ENCODE results near the gene HYKK. TPM values are rescaled to one million over a fixed set of nuclear protein-coding genes. Genes with fewer than 3 reads are reported as not detected.

The HYKK gene
- 5.4 and 6.5 TPM in 2 replicates for total RNA-seq (2016; rRNA removed; fragmentation: Illumina TruSeq; extraction: Trizol)
- total RNA-seq (2016; cell fraction: cytosol; rRNA removed; fragmentation: Illumina TruSeq; extraction: Trizol; ENCODE audit: low read depth) = 5.6 and 5.8 TPM in 2 replicates
- 5.2 and 6.7 TPM in 2 replicates for total RNA-seq (2016; cell fraction: insoluble cytoplasmic fraction; rRNA removed; fragmentation: Illumina TruSeq; extraction: Trizol)
- total RNA-seq (2016; cell fraction: membrane; rRNA removed; fragmentation: Illumina TruSeq; extraction: Trizol) = 4.9 and 5.6 TPM in 2 replicates
- total RNA-seq (2016; cell fraction: nucleus; rRNA removed; fragmentation: Illumina TruSeq; extraction: Trizol) = 2.7 and 3.7 TPM in 2 replicates
- polyA plus RNA-seq (2011; rRNA removed) = 3.5 and 3.6 TPM in 2 replicates
- 1.8 and 3.1 TPM in 2 replicates for polyA plus RNA-seq (2011; cell fraction: cytosol; rRNA removed)
- polyA plus RNA-seq (2011; cell fraction: nucleus; rRNA removed) = 2.0 and 3.1 TPM in 2 replicates
- 2.5 and 4.5 TPM in 2 replicates for polyA plus RNA-seq (2012)
- 4.8 and 5.7 TPM in 2 replicates for polyA plus RNA-seq (2016; cell fraction: cytosol; fragmentation: Illumina TruSeq; extraction: Trizol; ENCODE audit: low read depth)
- polyA plus RNA-seq (2016; cell fraction: insoluble cytoplasmic fraction; fragmentation: Illumina TruSeq; extraction: Trizol; ENCODE audit: low read depth) = 6.6 and 8.7 TPM in 2 replicates
- polyA plus RNA-seq (2016; cell fraction: membrane; fragmentation: Illumina TruSeq; extraction: Trizol; ENCODE audit: low read depth) = 4.1 and 6.7 TPM in 2 replicates
- 5.0 and 5.8 TPM in 2 replicates for polyA plus RNA-seq (2016; cell fraction: nucleus; fragmentation: Illumina TruSeq; extraction: Trizol; ENCODE audit: insufficient read depth, low read depth)
- polyA minus RNA-seq (2011; rRNA and poly(A)+ RNA removed; ENCODE audit: low replicate concordance) = 2.5 and 7.9 TPM in 2 replicates
- polyA minus RNA-seq (2011; cell fraction: cytosol; rRNA and poly(A)+ RNA removed) = 2.1 and 2.3 TPM in 2 replicates
- 4.1 and 5.7 TPM in 2 replicates for polyA minus RNA-seq (2011; cell fraction: nucleus; rRNA and poly(A)+ RNA removed)
- Bru-seq, nascent RNA = percentile 39 among the genes with signal in this experiment
- percentile 34 among the genes with signal in this experiment for BruChase-seq, experiment 1, labeled RNA remaining after a 6-hour chase
- BruChase-seq, experiment 2, labeled RNA remaining after a 2-hour chase = percentile 41 among the genes with signal in this experiment
- long read RNA-seq, experiment 1, partial matches to known transcripts = 1 of 4 reads
- long read RNA-seq, experiment 1, other reads (novel, unspliced or antisense) = 2 of 4 reads
- long read RNA-seq, experiment 2, partial matches to known transcripts = 0 of 7 reads
- long read RNA-seq, experiment 2, other reads (novel, unspliced or antisense) = 3 of 7 reads

- Histone ChIP-seq H3K9me3 (ENCODE audit: low read length) (no peaks in the 10 kb centered on the region), H3K4me3 (replicated peaks in 1 of 3; ENCODE audit: insufficient read depth in 1 of 3, low read depth in 2 of 3, low read length in 3 of 3) (peak within 1 kb of the TSS; percentile 69 to 84 (median 83)), H3K4me2 (ENCODE audit: low read depth, low read length) (peak within 1 kb of the TSS; percentile 96), H2AFZ (ENCODE audit: low read length) (peak within 1 kb of the TSS; percentile 84), H3K27me3 (ENCODE audit: control insufficient read depth in 1 of 2, insufficient read depth in 2 of 2, low read length in 2 of 2) (no peaks in the 10 kb centered on the region; a peak in 1 of 5 replicates), H3K27ac (ENCODE audit: extremely low read length, insufficient read depth, low read length) (peak within 1 kb of the TSS; percentile 55), H4K20me1 (ENCODE audit: insufficient read depth, low read length) (no peaks in the 10 kb centered on the region), H3K9ac (ENCODE audit: insufficient read depth, low read depth, low read length) (peak within 1 kb of the TSS; percentile 63), H3K4me1 (ENCODE audit: insufficient read depth, low read length) (peaks cover 29% of the 10 kb centered on the region), H3K36me3 (replicated peaks in 1 of 2; ENCODE audit: control insufficient read depth in 1 of 2, insufficient read depth in 2 of 2, low read length in 2 of 2) (no peaks in the 10 kb centered on the region), H3K79me2 (ENCODE audit: insufficient read depth, low read length) (no peaks in the 10 kb centered on the region)
- ATAC-seq (peak; percentile 97), FAIRE-seq (peak; percentile 98), DNase-seq (ENCODE audit: low spot score) (peak; percentile 98)
- 1% methylated on average over 24 of the region's 63 CpGs for WGBS (ENCODE audit: low lambda C conversion rate)
- no TSS peak for BruUV-seq (replicated peaks)
- in situ Hi-C loops (cut with HindIII; ENCODE audit: extremely low pct_ligation_motif_present, low pct_unique_long_range_greater_than_20kb) (no loop called here), intact Hi-C loops (cut with micrococcal nuclease; ENCODE audit: unreplicated experiment) (loop anchor here (5.0 to 10.0 kb wide), 2 partner anchors 35 to 58 kb away; partner anchors contain the start of genes CHRNA5 and PSMA4)
- ChIA-PET POLR2A (interaction anchor here (0.6 to 3.6 kb wide), 5 partner anchors 33 to 208 kb away, joined by 3 to 17 read pairs (median 4); partner anchors contain the start of genes CHRNA5, IREB2, PSMA4 and SKIC8), CTCF (ENCODE audit: low intra/inter-chr PET ratio, low total read pairs) (no interaction called here)
- TF ChIP-seq PITX1 (CRISPR knock-in tag; IDR thresholded peaks at IDR 0.05) (0 out of 2 replicates have a peak, but pooled peaks have one; percentile 34), SRSF9 (IDR thresholded peaks at IDR 0.05; ENCODE audit: borderline replicate concordance, insufficient read depth, low read depth, low read length, poor library complexity, severe bottlenecking) (no peak), FOXA3 (CRISPR knock-in tag; IDR thresholded peaks at IDR 0.05) (peak; percentile 58), SALL1 (CRISPR knock-in tag; IDR thresholded peaks at IDR 0.05) (peak; percentile 26; the same call in 1 of the 2 replicates), PATZ1 (CRISPR knock-in tag; IDR thresholded peaks at IDR 0.05) (peak; percentile 37; the same call in 1 of the 2 replicates), ZFP82 (CRISPR knock-in tag; IDR thresholded peaks at IDR 0.05; ENCODE audit: borderline replicate concordance) (0 out of 2 replicates have a peak, but pooled peaks have one; percentile 52), GABPA (IDR thresholded peaks at IDR 0.05; ENCODE audit: low read depth, low read length) (no peak), GABPA (CRISPR knock-in tag; IDR thresholded peaks at IDR 0.05; ENCODE audit: low read depth) (no peak), HNF4G (IDR thresholded peaks at IDR 0.05; ENCODE audit: borderline replicate concordance, low read depth, low read length) (no peak), HNF4G (CRISPR knock-in tag; IDR thresholded peaks at IDR 0.05; ENCODE audit: borderline replicate concordance, low read depth) (peak; percentile 60; the same call in 1 of the 2 replicates), RBM39 (IDR thresholded peaks at IDR 0.05; ENCODE audit: low read depth, low read length, poor library complexity, severe bottlenecking) (no peak), IKZF1 (IDR thresholded peaks at IDR 0.05) (no peak), ZNF614 (CRISPR knock-in tag; IDR thresholded peaks at IDR 0.05; ENCODE audit: borderline replicate concordance) (0 out of 2 replicates have a peak, but pooled peaks have one; percentile 20), SP5 (CRISPR knock-in tag; IDR thresholded peaks at IDR 0.05; ENCODE audit: borderline replicate concordance, low read depth) (0 out of 2 replicates have a peak, but pooled peaks have one; percentile 9)
Measured at GRCh38 chr15:78506971-78507830, at the start of gene HYKK. Gene HYKK (plus strand): TSS chr15:78507577. CDS start chr15:78513089, 5,512 bp downstream.

Measured in HepG2 (cell line).